ENCODE data around the gene AKAP6.

DNA sequence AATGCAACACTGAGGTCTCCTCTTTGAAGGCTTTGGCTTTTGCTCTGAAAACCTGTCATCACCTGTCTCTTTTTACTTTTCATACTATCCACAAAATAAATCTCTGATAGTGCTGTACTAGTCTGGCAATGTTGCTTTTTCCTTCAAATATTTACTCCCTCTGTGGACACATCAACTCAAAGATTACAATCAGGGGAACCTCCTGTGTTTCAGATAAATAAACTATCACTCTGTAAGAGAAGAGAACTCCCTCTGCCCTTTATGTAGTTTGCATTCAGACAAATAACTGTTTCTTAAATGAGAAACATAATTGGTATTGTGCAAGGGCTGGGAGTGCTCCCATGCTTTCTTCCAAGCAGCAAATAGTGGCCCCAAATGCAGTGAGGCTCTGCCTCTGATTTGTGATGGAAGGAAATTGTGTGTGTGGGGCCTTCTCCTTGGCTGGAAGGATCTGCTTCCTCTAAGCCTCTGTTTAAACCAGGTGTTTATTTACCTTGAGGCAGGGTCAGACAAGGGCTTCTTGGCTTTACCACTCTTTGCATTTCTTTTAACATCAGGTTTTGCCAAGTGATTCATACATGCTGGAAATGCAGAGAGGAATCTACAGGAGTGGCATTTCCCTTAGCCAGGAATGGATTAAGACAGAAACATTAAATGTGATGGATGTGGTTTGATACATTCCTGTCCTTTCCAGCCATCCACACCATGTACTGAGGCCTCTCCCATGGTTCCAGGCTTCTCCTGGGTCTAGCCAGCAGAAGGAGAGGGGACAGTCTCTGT lies 69.0 kb downstream of the AKAP6 start:
- TF ChIP-seq POLR2A (IDR thresholded peaks at IDR 0.05; ENCODE audit: low read depth, low read length) = no peak
- no peak for TF ChIP-seq POLR2AphosphoS5 (IDR thresholded peaks at IDR 0.05; ENCODE audit: low read depth, low read length)
- TF ChIP-seq TAF1 (IDR thresholded peaks at IDR 0.05; ENCODE audit: borderline replicate concordance, low read depth, low read length) = no peak
